NCI-H2081 (cell line): ENCODE results near the gene C2orf42.
"Not testable (repeated sequence)": the region's sequence is repeated elsewhere in the genome, so short reads cannot be mapped to it uniquely, and the experiment has no call there.

Source experiments
- DNase-seq, 2 experiments: peaks; one replicate each; lab custom pipeline; 2025; lab: John Stamatoyannopoulos, UW

Gene C2orf42

GRCh38 chr2:70190418-70191243 lies at the start of gene C2orf42:
TSS of gene C2orf42 (minus strand) at chr2:70191019. CDS start at chr2:70181985, 9,034 bp downstream.
- peak; percentile 92 to 95 for DNase-seq

- no peak for DNase-seq
These were observed 49.8 kb upstream of the C2orf42 start for GRCh38 chr2:70240599-70240998.

- no peak for DNase-seq
These were observed 43.1 kb upstream of the C2orf42 start for GRCh38 chr2:70233926-70234325.

- no peak for DNase-seq
These were observed 36.0 kb upstream of the C2orf42 start for GRCh38 chr2:70226781-70227180.

GRCh38 chr2:70223305-70223704 lies 32.5 kb upstream of the C2orf42 start:
- not testable (repeated sequence) for DNase-seq

- no peak for DNase-seq
These were observed 24.2 kb upstream of the C2orf42 start for GRCh38 chr2:70214953-70215549.

- DNase-seq, result no peak
These were observed 23.5 kb upstream of the C2orf42 start for GRCh38 chr2:70214365-70214764.

GRCh38 chr2:70212298-70212932 lies 21.6 kb upstream of the C2orf42 start:
- DNase-seq, result peak in 1 of 2 experiments; percentile 2

GRCh38 chr2:70211595-70211994 lies 20.8 kb upstream of the C2orf42 start:
- no peak for DNase-seq

GRCh38 chr2:70204452-70204851 lies 13.6 kb upstream of the C2orf42 start:
- no peak for DNase-seq

- no peak for DNase-seq
These were observed 12.3 kb upstream of the C2orf42 start for GRCh38 chr2:70203086-70203485.

- peak in 1 of 2 experiments; percentile 16 for DNase-seq
These were observed 11.5 kb upstream of the C2orf42 start for GRCh38 chr2:70202236-70202806.

GRCh38 chr2:70201831-70202230 lies 11.0 kb upstream of the C2orf42 start:
- DNase-seq, result no peak

GRCh38 chr2:70201225-70201768 lies 10.5 kb upstream of the C2orf42 start:
- DNase-seq, result no peak

- no peak for DNase-seq
These were observed 8.6 kb upstream of the C2orf42 start for GRCh38 chr2:70199320-70199864.

- DNase-seq, result no peak
These were observed 1.7 kb upstream of the C2orf42 start for GRCh38 chr2:70192516-70192915.

GRCh38 chr2:70191244-70191735 lies 471 bp upstream of the C2orf42 start:
- no peak for DNase-seq

- DNase-seq, result no peak
These were observed 2.4 kb downstream of the C2orf42 start for GRCh38 chr2:70188460-70188859.

- DNase-seq, result not testable (repeated sequence)
These were observed 3.6 kb downstream of the C2orf42 start for GRCh38 chr2:70187170-70187569.

GRCh38 chr2:70182689-70183088 lies 8.1 kb downstream of the C2orf42 start:
- DNase-seq, result no peak

GRCh38 chr2:70181363-70181956 lies 9.4 kb downstream of the C2orf42 start:
- no peak for DNase-seq
